ENCODE measurements around the gene SPON2. TPM values are rescaled to one million over a fixed set of nuclear protein-coding genes. Genes with fewer than 3 reads are reported as not detected.

Gene SPON2
- total RNA-seq, 1 donor: 38.7 TPM

DNA sequence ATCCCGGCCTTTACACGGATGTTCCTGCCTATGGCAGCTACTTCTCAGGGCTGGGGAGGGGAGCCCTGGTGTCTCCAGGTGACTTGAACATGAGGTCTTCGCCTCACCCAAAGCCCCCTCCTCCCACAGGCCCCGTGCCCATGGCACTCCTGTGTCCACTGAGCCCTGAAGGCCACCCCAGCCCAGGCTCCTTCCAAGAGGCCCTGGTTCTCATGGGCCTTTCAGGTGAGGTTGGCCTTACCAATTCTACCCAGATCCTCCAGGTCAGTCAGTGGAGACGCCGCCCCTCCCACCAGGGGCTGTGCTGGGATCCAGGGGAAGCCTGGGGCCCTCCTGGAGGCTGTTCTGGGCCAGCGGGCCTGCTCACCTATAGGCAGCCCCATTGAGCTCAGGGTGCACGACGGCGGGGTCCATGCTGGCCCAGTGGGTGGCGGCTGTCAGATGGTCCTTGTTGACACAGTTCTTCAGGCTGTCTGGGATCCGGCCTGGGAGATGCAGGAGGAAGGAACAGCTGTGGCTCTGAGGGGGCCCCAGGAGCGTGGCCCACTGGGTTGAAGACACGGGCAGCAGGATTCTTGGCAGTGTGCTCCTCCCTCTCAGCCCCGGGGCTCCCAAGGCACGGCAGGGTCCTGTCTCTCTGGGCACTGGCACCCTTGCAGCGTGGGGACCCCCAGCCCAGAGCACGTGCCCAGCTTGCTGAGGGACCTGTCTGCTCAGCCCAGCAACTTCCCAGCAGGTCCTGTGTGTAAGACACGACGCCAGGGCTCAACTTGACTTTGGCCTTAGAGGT is 40.4 kb upstream of the SPON2 start:
- Histone ChIP-seq H3K4me1 (ENCODE audit: insufficient read depth, low read length) (peaks cover 5% of the 10 kb centered on the region), H2AFZ (ENCODE audit: low read length) (no peak overlapping the region), H3K27me3 (ENCODE audit: insufficient read depth, low read length) (no peaks in the 10 kb centered on the region), H3K4me3 (ENCODE audit: insufficient read depth, low read length) (no peak overlapping the region), H3K36me3 (ENCODE audit: insufficient read depth, low read length) (peaks cover 45% of the 10 kb centered on the region), H3K9me3 (ENCODE audit: low read depth, low read length) (no peaks in the 10 kb centered on the region), H3K27ac (ENCODE audit: low read depth, low read length) (no peak overlapping the region), H3K4me2 (ENCODE audit: insufficient read depth, low read length) (no peak overlapping the region), H3K79me2 (ENCODE audit: insufficient read depth, low read length) (peaks cover 21% of the 10 kb centered on the region), H4K20me1 (ENCODE audit: insufficient read depth, low read length) (peaks cover 30% of the 10 kb centered on the region)
- TF ChIP-seq, protein P1, sequence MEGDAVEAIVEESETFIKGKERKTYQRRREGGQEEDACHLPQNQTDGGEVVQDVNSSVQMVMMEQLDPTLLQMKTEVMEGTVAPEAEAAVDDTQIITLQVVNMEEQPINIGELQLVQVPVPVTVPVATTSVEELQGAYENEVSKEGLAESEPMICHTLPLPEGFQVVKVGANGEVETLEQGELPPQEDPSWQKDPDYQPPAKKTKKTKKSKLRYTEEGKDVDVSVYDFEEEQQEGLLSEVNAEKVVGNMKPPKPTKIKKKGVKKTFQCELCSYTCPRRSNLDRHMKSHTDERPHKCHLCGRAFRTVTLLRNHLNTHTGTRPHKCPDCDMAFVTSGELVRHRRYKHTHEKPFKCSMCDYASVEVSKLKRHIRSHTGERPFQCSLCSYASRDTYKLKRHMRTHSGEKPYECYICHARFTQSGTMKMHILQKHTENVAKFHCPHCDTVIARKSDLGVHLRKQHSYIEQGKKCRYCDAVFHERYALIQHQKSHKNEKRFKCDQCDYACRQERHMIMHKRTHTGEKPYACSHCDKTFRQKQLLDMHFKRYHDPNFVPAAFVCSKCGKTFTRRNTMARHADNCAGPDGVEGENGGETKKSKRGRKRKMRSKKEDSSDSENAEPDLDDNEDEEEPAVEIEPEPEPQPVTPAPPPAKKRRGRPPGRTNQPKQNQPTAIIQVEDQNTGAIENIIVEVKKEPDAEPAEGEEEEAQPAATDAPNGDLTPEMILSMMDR (IDR thresholded peaks at IDR 0.05; ENCODE audit: extremely low read depth, low read depth, low read length): no peak
- DNase-seq (ENCODE audit: insufficient read length, low spot score, missing footprints): peak; percentile 88

DNA sequence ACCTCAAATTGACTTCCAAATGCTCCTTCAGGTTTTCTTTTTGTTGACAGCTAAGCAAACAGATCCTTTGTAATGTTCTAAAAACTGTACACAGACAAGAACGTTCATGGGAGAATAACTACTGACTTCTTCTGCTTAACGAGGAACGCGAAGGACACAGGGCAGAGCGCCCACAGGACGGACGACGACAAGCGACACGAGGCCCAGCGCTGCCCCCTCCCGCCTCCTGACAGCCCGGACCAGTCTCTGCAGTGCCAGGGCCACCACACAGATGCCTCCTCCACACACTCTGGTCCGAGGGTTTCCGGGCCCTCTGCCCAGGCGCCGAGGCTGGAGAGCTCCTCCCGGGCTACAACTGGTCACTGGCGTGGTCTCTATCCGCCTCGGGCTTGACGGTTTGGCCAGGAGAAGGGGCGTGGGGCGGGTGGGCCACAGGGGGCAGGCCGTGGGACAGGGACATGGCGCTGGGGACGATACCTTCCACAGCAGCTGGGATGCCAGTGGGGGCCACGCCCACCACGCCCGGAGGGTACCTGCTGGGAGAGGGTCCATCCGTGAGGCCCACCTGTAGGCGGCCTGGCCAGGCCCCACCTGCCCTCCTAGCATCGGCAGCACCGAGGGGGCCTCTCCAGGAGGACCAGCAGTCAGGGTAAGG is 39.6 kb upstream of the SPON2 start:
- no peak overlapping the region for H2AFZ ChIP-seq (ENCODE audit: low read length)
- H3K4me3 ChIP-seq (ENCODE audit: insufficient read depth, low read length): no peak overlapping the region
- peaks cover 25% of the 10 kb centered on the region for H4K20me1 ChIP-seq (ENCODE audit: insufficient read depth, low read length)
- H3K9me3 ChIP-seq (ENCODE audit: low read depth, low read length): no peaks in the 10 kb centered on the region
- no peak overlapping the region for H3K27ac ChIP-seq (ENCODE audit: low read depth, low read length)
- no peaks in the 10 kb centered on the region for H3K27me3 ChIP-seq (ENCODE audit: insufficient read depth, low read length)
- TF ChIP-seq, protein P1 (IDR thresholded peaks at IDR 0.05; ENCODE audit: extremely low read depth, low read depth, low read length): no peak
- H3K4me2 ChIP-seq (ENCODE audit: insufficient read depth, low read length): no peak overlapping the region
- peak; percentile 88 for DNase-seq (ENCODE audit: insufficient read length, low spot score, missing footprints)
- peaks cover 14% of the 10 kb centered on the region for H3K79me2 ChIP-seq (ENCODE audit: insufficient read depth, low read length)
- H3K4me1 ChIP-seq (ENCODE audit: insufficient read depth, low read length): peaks cover 5% of the 10 kb centered on the region
- H3K36me3 ChIP-seq (ENCODE audit: insufficient read depth, low read length): peaks cover 41% of the 10 kb centered on the region

DNA sequence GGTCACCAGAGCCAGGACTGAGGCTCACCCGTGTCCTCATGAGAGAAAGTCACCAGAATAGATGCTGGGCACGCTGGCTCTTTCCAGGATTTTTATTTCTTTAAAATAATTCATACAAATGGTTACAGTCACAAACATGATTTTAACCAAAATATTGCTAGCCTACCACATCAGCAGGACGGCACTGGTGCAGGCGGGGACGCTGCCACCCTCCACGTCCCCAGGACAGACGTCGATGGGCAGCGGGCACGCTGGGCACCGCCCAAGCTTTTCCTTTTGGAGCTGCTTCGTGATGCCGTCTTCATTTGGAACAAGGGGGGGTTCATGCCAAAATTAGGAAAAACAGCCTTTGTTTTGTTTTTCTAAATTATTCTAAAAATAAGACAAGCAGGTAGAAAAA is 39.0 kb upstream of the SPON2 start:
- Histone ChIP-seq H3K79me2 (ENCODE audit: insufficient read depth, low read length) (peaks cover 8% of the 10 kb centered on the region), H4K20me1 (ENCODE audit: insufficient read depth, low read length) (peaks cover 22% of the 10 kb centered on the region), H3K27ac (ENCODE audit: low read depth, low read length) (no peak overlapping the region), H3K4me1 (ENCODE audit: insufficient read depth, low read length) (peaks cover 5% of the 10 kb centered on the region), H3K36me3 (ENCODE audit: insufficient read depth, low read length) (peaks cover 41% of the 10 kb centered on the region), H3K9me3 (ENCODE audit: low read depth, low read length) (no peaks in the 10 kb centered on the region), H2AFZ (ENCODE audit: low read length) (no peak overlapping the region), H3K27me3 (ENCODE audit: insufficient read depth, low read length) (no peaks in the 10 kb centered on the region), H3K4me2 (ENCODE audit: insufficient read depth, low read length) (no peak overlapping the region), H3K4me3 (ENCODE audit: insufficient read depth, low read length) (no peak overlapping the region)
- DNase-seq (ENCODE audit: insufficient read length, low spot score, missing footprints): no peak
- TF ChIP-seq, protein P1 (IDR thresholded peaks at IDR 0.05; ENCODE audit: extremely low read depth, low read depth, low read length): no peak

DNA sequence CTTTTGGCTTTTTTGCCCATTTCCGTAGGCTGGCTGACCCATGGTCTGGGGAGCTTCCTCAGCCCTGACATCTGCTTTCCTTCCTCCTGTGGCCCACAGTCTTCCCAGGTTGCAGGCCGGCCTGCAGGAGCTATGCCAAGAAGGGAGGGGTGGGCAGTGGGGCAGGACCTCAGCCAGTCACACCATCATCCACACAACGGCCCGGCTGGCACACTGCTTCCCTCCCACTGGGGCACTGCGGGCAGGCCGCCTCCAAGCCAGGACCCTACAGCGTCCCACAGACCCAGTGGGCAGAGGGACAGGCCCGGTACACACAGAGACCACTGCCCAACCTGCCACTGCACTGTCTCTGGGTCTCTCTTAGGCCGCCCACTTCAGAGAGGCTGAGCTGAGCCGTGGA is 38.6 kb upstream of the SPON2 start:
- H3K4me1 ChIP-seq (ENCODE audit: insufficient read depth, low read length): peaks cover 5% of the 10 kb centered on the region
- H3K9me3 ChIP-seq (ENCODE audit: low read depth, low read length): no peaks in the 10 kb centered on the region
- H3K4me3 ChIP-seq (ENCODE audit: insufficient read depth, low read length): no peak overlapping the region
- H3K36me3 ChIP-seq (ENCODE audit: insufficient read depth, low read length): peaks cover 38% of the 10 kb centered on the region
- H3K79me2 ChIP-seq (ENCODE audit: insufficient read depth, low read length): peaks cover 5% of the 10 kb centered on the region
- no peak overlapping the region for H3K4me2 ChIP-seq (ENCODE audit: insufficient read depth, low read length)
- no peak overlapping the region for H3K27ac ChIP-seq (ENCODE audit: low read depth, low read length)
- TF ChIP-seq, protein P1 (IDR thresholded peaks at IDR 0.05; ENCODE audit: extremely low read depth, low read depth, low read length): no peak
- peaks cover 18% of the 10 kb centered on the region for H4K20me1 ChIP-seq (ENCODE audit: insufficient read depth, low read length)
- H2AFZ ChIP-seq (ENCODE audit: low read length): no peak overlapping the region
- no peaks in the 10 kb centered on the region for H3K27me3 ChIP-seq (ENCODE audit: insufficient read depth, low read length)
- DNase-seq (ENCODE audit: insufficient read length, low spot score, missing footprints): peak; percentile 86
